ENCODE results near the gene CALN1. TPM values are rescaled to one million over a fixed set of nuclear protein-coding genes. Genes with fewer than 3 reads are reported as not detected.

Gene CALN1
- total and polyA plus RNA-seq, 2 experiments from 2014 or later, result 7.6 to 14.5 TPM

- TF ChIP-seq STAT1 (IDR thresholded peaks at IDR 0.05; ENCODE audit: unreplicated experiment) (no peak), EZH2phosphoT487 (IDR thresholded peaks at IDR 0.05; ENCODE audit: unreplicated experiment) (no peak), REST (IDR thresholded peaks at IDR 0.05; ENCODE audit: unreplicated experiment) (no peak), ZNF462 (CRISPR knock-in tag; IDR thresholded peaks at IDR 0.05) (no peak), ETS1 (IDR thresholded peaks at IDR 0.05) (no peak), CREB1 (CRISPR knock-in tag; IDR thresholded peaks at IDR 0.05; ENCODE audit: low read depth) (no peak), ZNF331 (CRISPR knock-in tag; IDR thresholded peaks at IDR 0.05; ENCODE audit: low read depth) (no peak), NANOG (IDR thresholded peaks at IDR 0.05; ENCODE audit: borderline replicate concordance) (no peak), EZH2 (IDR thresholded peaks at IDR 0.05; ENCODE audit: low read depth, unreplicated experiment) (no peak), JUNB (IDR thresholded peaks at IDR 0.05; ENCODE audit: unreplicated experiment) (no peak)
- H3F3A ChIP-seq (replicated peaks; ENCODE audit: low read depth), result no peaks in the 10 kb centered on the region
- Mint-ChIP-seq H3K4me1 (peaks cover 7% of the 10 kb centered on the region; the same call in 1 of the 3 replicates), H3K9me3 (peaks cover 20% of the 10 kb centered on the region), H3K36me3 (ENCODE audit: low read depth) (peaks cover 29% of the 10 kb centered on the region), H3K27ac (no peak overlapping the region), H3K4me3 (no peak overlapping the region), H3K27me3 (ENCODE audit: insufficient read depth, low read depth, poor library complexity) (peaks cover 2% of the 10 kb centered on the region)
- no peaks in the 10 kb centered on the region for H3K79me2 ChIP-seq (replicated peaks; ENCODE audit: insufficient read depth)
- no peak overlapping the region for H2AFZ ChIP-seq
- no peaks in the 10 kb centered on the region for H3K36me3 ChIP-seq (ENCODE audit: insufficient read depth)
- no peak overlapping the region for H3K27ac ChIP-seq (ENCODE audit: low read depth)
- ATAC-seq (no peak), DNase-seq (ENCODE audit: low spot score) (no peak)
- 0 out of 2 replicates have a peak overlapping the region, but pooled peaks have one; percentile 45 for H3K4me2 ChIP-seq
- H3K4me3 ChIP-seq, result no peak overlapping the region
- no peaks in the 10 kb centered on the region for H3K4me1 ChIP-seq (ENCODE audit: insufficient read depth)
- 0 out of 2 replicates have a peak, but pooled peaks cover 9% of the 10 kb centered on the region for H3K9me2 ChIP-seq (ENCODE audit: insufficient read depth)
- no peaks in the 10 kb centered on the region for H4K20me1 ChIP-seq (replicated peaks; ENCODE audit: insufficient read depth)
- H3K27me3 ChIP-seq (ENCODE audit: insufficient read depth), result no peaks in the 10 kb centered on the region
These were observed 526.7 kb downstream of the CALN1 start for GRCh38 chr7:71885487-71885886.

All from GM23338 (cell line).